Glomerular visceral epithelial cell (primary cell): ENCODE results near the gene ACTN3.
"Not testable (repeated sequence)": the region's sequence is repeated elsewhere in the genome, so short reads cannot be mapped to it uniquely, and the experiment has no call there.

Experiments
- DNase-seq: peaks from one replicate; pipeline ENCODE4 v3.0.0-alpha.2; 2016; ENCODE audit errors: extremely low spot score

ACTN3 gene

GRCh38 chr11:66598993-66599392 is 52.3 kb downstream of the ACTN3 start:
- DNase-seq: no peak

GRCh38 chr11:66600219-66600618 is 53.5 kb downstream of the ACTN3 start:
- no peak for DNase-seq

GRCh38 chr11:66600631-66601233 is 54.0 kb downstream of the ACTN3 start:
- DNase-seq: no peak

- DNase-seq: no peak
These were observed 56.4 kb downstream of the ACTN3 start for GRCh38 chr11:66603072-66603471.

GRCh38 chr11:66604155-66604554 is 57.5 kb downstream of the ACTN3 start:
- DNase-seq: no peak

GRCh38 chr11:66606608-66607007 is 59.9 kb downstream of the ACTN3 start:
- not testable (repeated sequence) for DNase-seq

- peak; percentile 70 for DNase-seq
These were observed 60.6 kb downstream of the ACTN3 start for GRCh38 chr11:66607126-66607834.

- DNase-seq: no peak
These were observed 63.3 kb downstream of the ACTN3 start for GRCh38 chr11:66609721-66610617.

- no peak for DNase-seq
These were observed 65.8 kb downstream of the ACTN3 start for GRCh38 chr11:66612458-66612857.
